A549 treated with AZD9567 at 1 μM for 4 hours (cell line): Measurements from ENCODE around the gene CD22. TPM values are rescaled to one million over a fixed set of nuclear protein-coding genes. Genes with fewer than 3 reads are reported as not detected.

Source experiments
- total RNA-seq: library from RNA; stranded (reverse); fragments of 200-300 nt; extraction: Qiagen RNA extraction; gene quantifications from 5 replicates; pipeline ENCODE4 v1.2.3, GENCODE V29; 2022; ENCODE audit not compliant: insufficient read depth

CD22 gene
- total RNA-seq: 0.65 to 1.4 TPM (median 0.98 TPM) in 4 of 5 replicates, not detected in the other

GRCh38 chr19:35328851-35329285 lies at the start of gene CD22:
Gene CD22 (plus strand): TSS chr19:35329187. CDS start chr19:35332041, 2,854 bp downstream.

GRCh38 chr19:35291916-35292315 lies 37.1 kb upstream of the CD22 start, which contains the start of gene MAG:
Gene MAG (plus strand): TSS chr19:35292161. CDS start chr19:35295409, 3,248 bp downstream.

GRCh38 chr19:35347171-35347929 lies 18.4 kb downstream of the CD22 start, which contains the start of gene FFAR1:
Gene FFAR1 (plus strand): TSS chr19:35347902. CDS start chr19:35351552, 3,650 bp downstream.

GRCh38 chr19:35357867-35358573 lies 29.0 kb downstream of the CD22 start, which contains the start of gene FFAR3:
Gene FFAR3 (plus strand): TSS chr19:35358460. CDS start chr19:35358891, 431 bp downstream.

GRCh38 chr19:35370722-35371121 lies 41.7 kb downstream of the CD22 start, which contains the start of gene GPR42:
Gene GPR42 (plus strand): TSS chr19:35371068. CDS start chr19:35371360, 292 bp downstream.

Other genes with a start within 250 kb of the CD22 start
- 0.17 to 0.50 TPM (median 0.35 TPM) in 4 of 5 replicates, not detected in the other for gene FXYD3, start 213.4 kb upstream of the CD22 start, total RNA-seq
- 0.07 to 0.32 TPM (median 0.22 TPM) in 4 of 5 replicates, not detected in the other for gene LGI4, start 194.1 kb upstream of the CD22 start, total RNA-seq
- gene FXYD1, start 190.4 kb upstream of the CD22 start, total RNA-seq: 0.21 to 0.88 TPM (median 0.29 TPM) in 4 of 5 replicates, not detected in the other
- 0.21 to 0.29 TPM (median 0.23 TPM) in 4 of 5 replicates, not detected in the other for gene FXYD7, start 185.9 kb upstream of the CD22 start, total RNA-seq
- 172 to 212 TPM (median 198 TPM) in 5 replicates for gene FXYD5, start 174.5 kb upstream of the CD22 start, total RNA-seq
- gene FAM187B, start 100.4 kb upstream of the CD22 start, total RNA-seq: not detected in 5 replicates
- gene LSR, start 80.2 kb upstream of the CD22 start, total RNA-seq: 5.7 to 11.3 TPM (median 9.0 TPM) in 5 replicates
- gene USF2, start 60.2 kb upstream of the CD22 start, total RNA-seq: 127 to 152 TPM (median 146 TPM) in 5 replicates
- gene HAMP, start 46.7 kb upstream of the CD22 start, total RNA-seq: 0.06 to 0.27 TPM (median 0.12 TPM) in 4 of 5 replicates, not detected in the other
- gene MAG, start 37.0 kb upstream of the CD22 start, total RNA-seq: 0.09 to 0.13 TPM in 2 of 5 replicates, not detected in the others
- 0.05 TPM in 1 of 5 replicates, not detected in the others for gene FFAR1, start 18.7 kb downstream of the CD22 start, total RNA-seq
- 0.07 TPM in 1 of 5 replicates, not detected in the others for gene FFAR3, start 29.3 kb downstream of the CD22 start, total RNA-seq
- not detected in 5 replicates for gene GPR42, start 41.9 kb downstream of the CD22 start, total RNA-seq
- 0.14 TPM in 1 of 5 replicates, not detected in the others for gene FFAR2, start 119.1 kb downstream of the CD22 start, total RNA-seq
- not detected in 5 replicates for gene KRTDAP, start 161.3 kb downstream of the CD22 start, total RNA-seq
- 32.2 to 38.6 TPM (median 34.4 TPM) in 5 replicates for gene DMKN, start 184.5 kb downstream of the CD22 start, total RNA-seq
- gene SBSN, start 199.1 kb downstream of the CD22 start, total RNA-seq: 1.9 to 3.2 TPM (median 2.6 TPM) in 5 replicates
- 0.10 to 0.15 TPM in 2 of 5 replicates, not detected in the others for gene GAPDHS, start 204.3 kb downstream of the CD22 start, total RNA-seq
- 340 to 440 TPM (median 431 TPM) in 5 replicates for gene TMEM147, start 216.4 kb downstream of the CD22 start, total RNA-seq
- 0.07 to 0.08 TPM in 2 of 5 replicates, not detected in the others for gene ATP4A, start 234.5 kb downstream of the CD22 start, total RNA-seq